Inferior parietal cortex (tissue), 1 donor: ENCODE results near the gene JMJD1C.
"Not testable (repeated sequence)": the region's sequence is repeated elsewhere in the genome, so short reads cannot be mapped to it uniquely, and the experiment has no call there.

ENCODE experiments used
- DNase-seq: peaks from one replicate; pipeline ENCODE4 v3.0.0-alpha.2; 2016; ENCODE audit errors: extremely low spot score

The JMJD1C gene

GRCh38 chr10:63292847-63293246 lies 172.9 kb downstream of the JMJD1C start:
- DNase-seq, result not testable (repeated sequence)

- DNase-seq, result no peak
Measured at GRCh38 chr10:63288170-63288569, 177.6 kb downstream of the JMJD1C start.

DNA sequence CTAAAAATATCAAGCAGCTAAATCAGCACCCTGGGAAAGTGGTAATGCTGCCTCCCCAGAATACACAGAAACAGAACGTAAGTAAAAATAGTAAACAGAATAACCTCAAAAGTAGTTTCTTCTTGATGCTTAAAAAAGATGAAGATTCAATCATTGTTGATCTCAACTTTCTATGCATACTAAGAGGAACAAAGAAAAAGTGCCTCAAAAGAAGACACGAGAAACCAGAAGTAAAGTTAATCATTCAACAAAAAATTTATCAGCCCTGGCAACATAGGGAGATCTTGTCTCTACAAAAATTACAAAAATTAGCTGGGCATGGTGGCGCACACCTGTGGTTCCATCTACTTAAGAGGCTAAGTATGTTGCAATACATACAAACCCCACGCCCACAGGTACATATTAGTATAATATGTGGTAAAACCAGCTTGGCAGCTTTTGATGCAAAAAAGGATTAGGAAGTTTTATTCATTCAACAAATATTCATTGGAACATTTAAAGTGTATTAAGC lies 179.0 kb downstream of the JMJD1C start:
- DNase-seq, result no peak

- DNase-seq, result no peak
Measured at GRCh38 chr10:63286340-63286739, 179.4 kb downstream of the JMJD1C start.

GRCh38 chr10:63283901-63284300 lies 181.9 kb downstream of the JMJD1C start:
- not testable (repeated sequence) for DNase-seq

DNA sequence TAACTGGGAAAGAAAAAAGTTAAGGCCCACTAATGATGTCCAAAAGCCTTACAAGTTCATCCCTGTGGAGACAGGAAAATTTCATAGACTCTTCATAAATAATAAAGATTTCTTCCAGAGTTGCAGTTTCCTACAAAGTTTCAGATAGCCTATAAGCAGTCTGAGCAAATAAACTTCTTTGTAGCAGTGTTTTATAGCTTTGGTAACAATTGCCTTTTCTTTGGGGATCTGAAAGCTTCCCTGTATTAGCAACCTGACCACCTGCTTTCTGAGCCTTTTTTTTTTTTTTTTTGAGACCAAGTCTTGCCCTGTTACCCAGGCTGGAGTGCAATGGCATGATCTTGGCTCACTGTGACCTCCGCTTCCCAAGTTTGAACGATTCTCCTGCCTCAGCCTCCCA lies 182.7 kb downstream of the JMJD1C start:
- no peak for DNase-seq

GRCh38 chr10:63281967-63282366 lies 183.8 kb downstream of the JMJD1C start:
- DNase-seq, result no peak

GRCh38 chr10:63280386-63280785 lies 185.4 kb downstream of the JMJD1C start:
- no peak for DNase-seq

DNA sequence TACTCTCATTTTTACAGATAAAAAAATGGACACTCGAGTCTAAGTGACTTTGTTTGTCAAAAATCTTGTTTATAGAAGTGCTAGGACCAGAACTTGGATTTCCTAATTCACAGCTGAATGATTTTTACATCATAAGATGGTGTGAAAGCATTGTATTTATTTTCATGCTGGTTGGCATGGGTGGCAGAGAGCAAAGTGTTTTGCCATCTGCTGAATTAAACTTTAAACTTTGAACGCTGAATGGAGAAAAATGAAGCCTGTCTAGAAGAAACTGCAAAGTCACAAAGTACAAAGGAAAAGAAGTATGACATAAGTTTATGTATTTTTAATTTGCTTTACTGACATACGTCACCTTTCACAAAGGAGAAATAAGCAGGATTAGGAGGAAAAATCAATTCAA lies 190.7 kb downstream of the JMJD1C start:
- DNase-seq, result no peak

DNA sequence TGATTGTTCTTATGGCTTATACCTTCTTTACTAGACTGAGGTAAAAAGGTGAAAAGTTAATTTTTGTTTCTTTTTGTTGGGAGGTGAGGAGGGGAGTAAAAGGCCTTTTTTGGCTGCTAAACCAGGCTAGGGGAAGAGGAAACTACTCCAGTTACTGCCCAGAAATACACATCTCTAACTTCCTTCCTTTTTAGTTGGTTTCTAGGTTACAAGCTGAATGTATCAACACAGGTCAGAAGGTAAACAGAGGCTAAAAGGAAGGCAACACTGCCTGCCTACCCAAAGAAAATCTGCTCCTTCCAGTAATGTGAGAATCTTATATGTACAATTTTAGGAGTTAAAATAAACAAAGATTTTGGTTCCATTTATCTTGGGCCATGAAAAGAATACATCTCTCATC lies 192.2 kb downstream of the JMJD1C start:
- no peak for DNase-seq

GRCh38 chr10:63268798-63269503 lies 196.8 kb downstream of the JMJD1C start:
- DNase-seq, result peak; percentile 89

DNA sequence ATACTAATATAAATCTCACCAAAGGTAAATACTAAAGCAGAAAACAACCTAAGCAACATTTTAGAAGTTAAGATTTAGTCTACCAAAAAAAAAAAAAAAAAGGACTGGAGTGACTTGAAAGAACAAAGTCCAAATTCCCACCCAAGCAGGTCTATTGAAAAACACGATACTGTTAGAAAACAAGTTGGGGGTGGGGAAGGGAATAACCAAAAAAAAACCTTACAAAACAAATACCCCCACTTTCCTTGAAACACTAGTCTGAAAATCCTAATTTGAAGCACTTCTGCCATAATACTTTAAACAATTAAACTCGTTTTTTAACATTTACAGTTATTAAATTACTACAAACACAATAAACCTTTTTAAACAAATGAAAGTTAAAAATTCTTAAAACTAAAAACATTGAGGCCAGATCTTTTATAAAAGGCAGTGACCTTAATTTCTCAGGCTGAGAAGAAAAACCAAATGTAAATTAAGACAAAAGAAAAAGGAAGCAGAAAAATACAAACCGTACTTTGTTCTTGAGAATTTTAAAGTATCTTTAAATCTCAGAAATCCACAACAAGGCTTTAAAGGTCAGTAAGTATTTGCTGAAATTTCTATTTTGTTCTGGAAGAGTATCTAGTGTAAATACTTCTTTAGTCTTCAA lies 197.5 kb downstream of the JMJD1C start:
- DNase-seq, result peak; percentile 38

GRCh38 chr10:63267414-63268148 lies 198.2 kb downstream of the JMJD1C start:
- peak; percentile 56 for DNase-seq

DNA sequence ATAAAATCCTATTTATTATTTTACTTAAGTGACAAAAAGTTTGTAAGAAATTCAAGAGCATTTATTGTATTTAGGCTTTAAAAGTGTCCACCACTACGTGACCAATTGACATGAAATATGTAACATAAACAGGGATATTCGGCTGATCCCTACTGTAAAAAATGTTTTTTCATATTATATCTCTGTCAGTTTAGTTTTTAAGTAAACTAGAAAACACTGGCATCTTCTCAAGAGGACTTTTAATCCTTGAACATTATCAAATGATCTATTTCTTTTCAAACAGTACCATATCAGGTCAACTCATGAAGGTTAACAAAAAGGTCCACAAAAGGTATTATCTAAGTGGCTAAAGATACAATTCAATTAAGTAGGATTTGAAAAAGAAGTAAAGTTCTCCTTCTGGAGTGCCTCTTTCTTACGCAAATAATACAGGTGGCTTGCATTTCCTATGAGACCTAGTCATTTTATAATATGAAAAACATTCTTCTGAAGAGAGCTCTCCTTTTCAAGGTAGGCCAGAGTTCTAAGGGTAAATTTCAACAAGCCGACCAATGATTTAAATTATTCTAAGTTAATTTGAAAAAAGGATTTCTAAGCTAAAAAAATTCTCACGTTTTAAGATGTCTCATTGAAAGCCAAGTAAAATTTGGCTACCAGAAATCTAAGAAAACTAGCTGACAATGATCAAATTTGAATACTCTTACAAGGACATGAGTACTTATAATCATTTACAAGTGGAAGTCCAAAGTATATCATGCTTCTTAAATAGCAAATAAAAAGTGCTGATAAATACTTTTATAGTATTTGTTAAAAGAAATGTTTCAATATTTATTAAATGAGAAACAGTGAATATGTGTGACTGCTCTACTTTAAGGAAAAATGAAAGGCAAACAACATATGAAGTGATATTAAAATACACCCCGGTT lies 199.1 kb downstream of the JMJD1C start:
- DNase-seq, result peak; percentile 29

DNA sequence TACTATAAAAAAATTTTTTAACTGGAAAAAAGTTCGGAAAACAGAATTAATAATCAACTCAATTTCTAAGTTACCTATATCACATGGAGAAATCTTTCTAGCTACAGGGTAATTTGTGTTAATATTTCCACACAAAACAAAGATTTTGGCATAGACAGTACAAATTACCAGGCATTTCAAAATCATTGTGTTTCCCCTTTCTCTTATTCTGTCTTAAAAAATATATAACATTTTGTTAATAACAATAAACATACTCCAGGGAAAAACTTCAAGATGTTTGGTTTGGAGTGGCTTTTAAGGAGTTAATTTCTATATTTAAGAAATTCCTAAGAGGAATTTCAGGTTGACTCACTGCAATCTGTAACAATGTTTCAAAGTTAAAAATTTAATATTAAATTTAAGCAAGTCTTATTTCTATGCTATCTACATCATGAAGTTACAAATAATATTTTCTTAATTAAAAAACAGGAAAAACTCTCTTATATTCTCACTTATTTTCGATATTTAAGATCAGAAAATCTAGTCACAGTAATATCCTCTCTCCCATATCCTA lies 200.0 kb downstream of the JMJD1C start:
- no peak for DNase-seq

GRCh38 chr10:63265222-63265617 lies 200.6 kb downstream of the JMJD1C start:
- DNase-seq, result peak; percentile 48

GRCh38 chr10:63264617-63265221 lies 201.1 kb downstream of the JMJD1C start:
- no peak for DNase-seq

DNA sequence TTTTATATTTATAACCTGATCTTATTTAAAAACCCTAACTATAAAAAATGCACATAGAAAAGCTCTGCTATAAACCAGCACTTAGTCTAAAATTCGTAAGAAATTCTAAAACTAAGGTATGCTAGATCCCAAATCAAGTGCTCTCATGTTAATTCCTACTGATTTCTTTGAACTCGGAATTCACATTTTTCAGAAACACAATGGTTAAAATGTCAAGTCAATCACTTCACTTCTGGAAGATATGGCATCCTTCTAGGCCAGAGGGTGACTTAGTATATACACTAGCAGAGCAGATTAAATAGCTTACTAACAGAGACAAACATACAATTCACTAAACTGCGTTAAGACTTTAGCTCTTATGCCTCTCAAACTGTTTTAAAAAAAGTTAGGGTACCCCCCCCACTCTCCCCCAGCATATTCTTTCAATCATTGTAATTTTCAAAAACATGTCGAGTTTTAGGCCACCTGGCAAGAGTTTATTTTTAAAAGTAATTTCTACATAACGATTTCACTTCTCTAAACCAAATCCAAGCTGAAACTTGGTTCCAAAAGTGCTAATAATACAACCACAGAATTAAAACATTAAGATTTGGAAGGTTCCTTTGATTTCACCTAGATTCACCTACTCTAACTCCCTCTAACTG lies 203.2 kb downstream of the JMJD1C start:
- no peak for DNase-seq

- no peak for DNase-seq
Measured at GRCh38 chr10:63261496-63261895, 204.3 kb downstream of the JMJD1C start.

DNA sequence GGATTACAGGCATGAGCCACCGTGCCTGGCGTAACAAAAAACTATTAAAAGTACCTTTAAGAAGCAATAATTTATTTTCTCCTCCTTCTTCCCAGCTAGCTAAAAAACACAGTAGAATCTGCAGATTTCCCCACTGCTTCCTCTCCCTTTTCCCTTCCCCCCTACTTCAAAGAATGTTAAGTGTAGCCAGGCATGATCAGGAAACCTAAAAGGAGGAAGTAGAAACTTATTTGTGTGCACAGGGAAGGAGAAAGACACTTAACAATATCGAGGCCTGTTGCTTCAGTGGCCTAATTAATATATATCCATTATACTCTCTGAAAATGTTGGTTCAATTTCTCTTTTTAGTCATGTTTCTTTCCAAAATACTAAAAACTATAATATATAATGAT lies 204.9 kb downstream of the JMJD1C start:
- DNase-seq, result no peak
